HS-27A (cell line): ENCODE results near the gene ADARB1.

Source experiments
- DNase-seq: peaks from one replicate; pipeline ENCODE4 v3.0.0-alpha.2; 2012; ENCODE audit warnings: low read depth, missing footprints

The ADARB1 gene

GRCh38 chr21:45204395-45204794 lies 130.0 kb downstream of the ADARB1 start:
- no peak for DNase-seq

- no peak for DNase-seq
These were observed 133.7 kb downstream of the ADARB1 start for GRCh38 chr21:45207839-45208626.

DNA sequence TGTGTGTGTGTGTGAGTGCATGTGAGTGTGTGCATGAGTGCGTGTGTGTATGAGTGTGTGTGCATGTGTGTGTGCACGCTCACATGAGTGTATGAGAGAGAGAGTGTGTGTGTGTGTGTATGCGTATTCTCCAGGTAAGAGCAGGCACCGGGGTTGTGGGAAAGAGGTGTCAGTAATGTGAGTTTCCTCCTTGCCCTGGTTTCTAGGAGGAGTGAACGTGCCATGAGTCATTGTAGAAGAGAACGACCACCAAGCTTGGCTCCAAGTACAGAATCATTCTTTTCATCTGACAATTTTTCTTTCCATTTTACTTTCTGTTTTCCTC lies 134.2 kb downstream of the ADARB1 start:
- no peak for DNase-seq

DNA sequence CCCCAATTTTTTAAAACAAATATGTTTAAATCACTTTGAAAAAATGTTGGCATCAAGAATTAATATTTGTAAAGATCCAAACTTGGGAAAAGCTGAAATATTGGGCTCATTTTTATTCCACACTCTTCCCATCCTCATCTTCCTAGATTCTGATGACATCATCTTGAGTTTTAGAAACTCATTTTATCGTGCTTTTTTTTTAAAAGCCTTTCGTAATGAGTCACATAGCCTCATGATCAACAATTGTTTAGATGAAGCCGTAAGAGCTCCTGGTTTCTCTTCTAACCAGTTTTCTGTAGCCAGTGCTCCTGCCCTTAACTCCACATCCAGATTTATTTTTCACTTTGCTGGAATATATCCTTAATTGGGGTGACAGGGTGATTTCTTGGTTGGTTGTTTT lies 134.7 kb downstream of the ADARB1 start:
- no peak for DNase-seq

GRCh38 chr21:45209685-45210284 lies 135.4 kb downstream of the ADARB1 start:
- DNase-seq, result no peak

DNA sequence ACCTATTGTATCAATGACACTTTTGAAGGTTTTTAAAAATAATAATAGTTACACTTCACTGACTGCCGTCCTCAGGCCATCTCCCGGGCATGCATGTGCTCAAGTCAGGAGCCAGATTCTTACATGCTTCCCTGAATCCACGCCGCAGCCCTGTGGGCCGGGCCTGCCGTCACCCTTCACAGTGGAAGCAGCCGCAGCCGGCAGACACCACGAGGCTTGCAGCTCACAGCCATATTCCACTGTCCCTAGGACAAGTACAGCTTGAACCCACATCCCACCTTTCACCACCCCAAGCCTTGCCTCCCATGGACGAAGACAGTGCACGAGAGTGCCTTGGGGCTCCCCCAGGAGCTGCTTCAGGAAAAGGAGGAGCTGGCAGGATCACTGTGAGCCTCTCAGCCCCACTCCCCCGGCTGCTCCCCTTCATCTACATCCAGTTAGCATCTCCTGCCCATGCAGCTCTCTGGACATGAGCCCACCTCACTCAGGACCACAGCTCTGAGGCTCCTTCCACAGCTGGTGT lies 136.1 kb downstream of the ADARB1 start:
- DNase-seq, result no peak

DNA sequence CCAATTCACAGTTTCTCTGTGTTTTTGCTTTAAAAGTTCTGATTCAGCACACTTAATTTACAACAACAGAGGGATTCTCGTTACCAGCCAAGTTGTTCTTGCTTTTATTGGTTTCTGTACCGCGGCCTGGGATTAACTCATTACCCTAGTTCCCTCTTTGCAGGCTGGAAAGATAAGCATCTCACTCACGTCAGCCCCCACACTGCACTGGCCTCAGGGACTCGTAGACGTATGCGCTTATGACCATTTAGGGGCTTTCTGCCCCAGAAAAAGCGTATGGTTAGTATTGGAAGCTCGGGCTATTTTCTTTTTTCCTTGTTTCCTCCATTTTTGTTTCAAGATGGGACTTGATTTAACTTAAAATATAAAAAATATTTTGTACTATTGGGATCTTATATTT lies 137.3 kb downstream of the ADARB1 start:
- no peak for DNase-seq

DNA sequence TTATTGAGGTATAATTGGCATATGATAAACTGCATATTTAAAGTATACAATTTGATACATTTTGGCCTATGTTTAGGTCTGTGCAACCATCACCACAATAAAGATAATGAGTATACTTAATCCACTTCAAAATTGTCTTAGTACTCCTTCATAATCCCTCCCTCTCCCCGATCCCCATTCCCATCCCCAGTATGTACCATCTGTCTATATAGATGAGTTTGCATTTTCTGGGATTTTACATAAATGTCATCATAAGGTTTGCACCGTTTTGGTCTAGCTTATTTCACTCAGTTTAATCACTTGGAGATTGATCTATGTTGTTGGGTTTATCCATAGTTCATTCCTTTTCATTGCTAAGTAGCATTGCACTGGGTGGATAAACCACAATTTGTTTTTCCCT lies 139.0 kb downstream of the ADARB1 start:
- no peak for DNase-seq

GRCh38 chr21:45215213-45215612 lies 140.8 kb downstream of the ADARB1 start:
- DNase-seq, result no peak

DNA sequence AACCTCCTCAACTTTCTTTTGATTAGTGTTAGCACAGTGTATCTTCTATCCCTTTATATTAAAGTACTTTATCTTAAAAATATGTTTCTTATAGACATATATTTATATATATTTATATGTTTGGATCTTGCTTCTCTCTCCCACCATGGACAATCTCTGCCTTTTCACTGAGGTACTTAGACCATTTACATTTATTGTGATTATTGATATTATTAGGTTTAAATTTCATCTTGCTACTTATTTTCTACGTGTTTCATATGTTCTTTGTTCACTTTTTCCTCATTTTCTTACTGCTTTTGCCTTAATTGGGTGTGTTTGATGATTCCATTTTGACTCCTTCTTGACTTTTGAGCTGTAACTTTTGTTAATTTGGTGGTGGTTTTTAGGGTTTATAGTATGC lies 142.6 kb downstream of the ADARB1 start:
- DNase-seq, result no peak

GRCh38 chr21:45219517-45219916 lies 145.1 kb downstream of the ADARB1 start:
- no peak for DNase-seq

DNA sequence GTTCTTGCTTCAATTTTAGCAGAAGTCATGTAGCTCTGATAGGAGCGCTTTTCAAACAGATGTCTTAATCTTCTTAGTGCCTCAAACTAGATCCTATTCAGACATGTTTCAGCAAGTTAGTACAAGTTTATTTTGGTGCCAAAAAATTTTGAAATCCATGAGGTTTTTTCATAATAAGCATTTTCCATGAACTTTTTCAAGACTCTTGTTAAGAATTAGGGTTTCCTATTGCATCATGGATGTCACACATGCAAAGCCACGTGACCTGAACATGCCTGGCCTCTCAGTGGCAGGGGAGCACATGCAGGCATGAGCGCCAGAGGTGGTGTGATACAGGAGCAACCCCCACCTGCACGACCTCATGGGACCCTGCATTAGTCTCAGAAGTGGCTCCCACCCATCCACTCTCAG lies 145.7 kb downstream of the ADARB1 start:
- DNase-seq, result no peak

DNA sequence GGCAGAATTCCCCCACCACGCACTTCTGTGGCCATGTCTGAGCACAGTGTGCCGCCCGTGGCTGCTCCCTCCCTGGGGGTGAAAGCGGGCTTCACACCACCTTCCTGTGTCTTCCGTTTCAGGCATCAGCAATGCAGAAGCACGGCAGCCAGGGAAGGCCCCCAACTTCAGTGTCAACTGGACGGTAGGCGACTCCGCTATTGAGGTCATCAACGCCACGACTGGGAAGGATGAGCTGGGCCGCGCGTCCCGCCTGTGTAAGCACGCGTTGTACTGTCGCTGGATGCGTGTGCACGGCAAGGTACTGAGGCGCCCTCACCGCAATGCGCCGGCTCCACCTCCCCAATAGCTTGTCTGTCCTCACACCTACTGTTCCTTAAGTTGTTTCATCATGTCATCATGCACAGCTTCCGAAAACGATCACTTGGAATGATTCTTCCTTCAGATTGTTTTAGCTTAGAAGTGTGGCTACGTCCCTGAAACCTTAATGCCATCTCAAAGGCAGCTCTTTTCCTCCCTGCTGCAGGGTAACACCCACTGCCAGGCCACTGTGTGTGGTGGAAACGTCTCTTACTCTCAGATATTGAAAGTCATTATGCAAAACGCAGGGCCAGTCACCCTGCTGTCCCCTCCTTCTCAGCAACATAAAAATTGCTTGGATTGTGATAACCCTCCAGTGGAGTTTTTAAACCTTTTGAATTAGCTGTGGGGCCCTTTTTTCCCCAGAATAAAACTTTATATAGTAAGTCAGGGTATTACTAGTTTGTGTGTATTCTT lies 146.5 kb downstream of the ADARB1 start:
- DNase-seq, result no peak

GRCh38 chr21:45222001-45222400 lies 147.6 kb downstream of the ADARB1 start:
- DNase-seq, result no peak

DNA sequence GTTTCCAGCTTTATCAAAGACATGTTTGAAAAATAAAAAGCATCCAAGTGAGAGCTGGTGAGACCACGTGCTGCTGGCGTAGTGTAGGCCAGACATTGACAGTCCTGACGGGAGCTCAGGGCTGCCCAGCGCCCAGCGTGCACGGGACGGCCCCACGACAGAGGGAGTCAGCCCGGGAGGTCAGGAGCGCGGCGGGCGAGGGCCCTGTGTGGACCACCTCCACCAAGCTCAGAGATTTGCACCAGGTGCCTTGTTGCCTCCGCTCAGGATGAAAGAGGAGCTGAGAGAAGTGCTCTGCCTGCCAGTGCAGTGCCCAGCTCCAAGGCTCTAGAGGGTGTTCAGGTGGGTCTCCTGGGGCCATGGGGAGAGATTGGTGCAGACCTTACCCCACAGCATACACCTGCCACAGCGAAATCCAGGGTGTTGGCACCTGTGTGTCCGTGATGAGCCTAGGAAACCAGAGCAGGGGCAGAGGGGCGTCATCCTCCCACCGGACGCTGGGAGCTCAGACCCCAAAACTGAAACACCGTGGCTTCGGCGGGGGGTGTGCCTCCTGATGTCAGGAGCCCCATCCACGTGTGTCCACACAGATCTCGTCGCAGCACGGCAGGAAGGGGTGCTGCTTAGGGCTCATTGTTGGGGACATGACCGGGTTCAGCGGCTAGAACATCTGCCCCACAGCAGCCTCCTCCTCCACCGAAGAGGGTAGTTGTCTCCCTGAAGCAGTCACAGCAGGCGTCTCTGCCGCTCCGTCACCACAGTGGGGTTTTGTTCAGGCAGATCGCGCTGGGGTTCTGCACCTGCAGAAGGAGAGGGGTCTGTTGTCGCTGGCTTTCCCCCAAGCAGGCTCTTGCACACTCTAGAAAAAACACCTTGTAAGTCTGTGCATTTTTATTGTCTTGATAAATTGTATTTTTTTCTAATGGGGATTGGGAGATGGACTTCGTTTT lies 149.1 kb downstream of the ADARB1 start:
- no peak for DNase-seq

DNA sequence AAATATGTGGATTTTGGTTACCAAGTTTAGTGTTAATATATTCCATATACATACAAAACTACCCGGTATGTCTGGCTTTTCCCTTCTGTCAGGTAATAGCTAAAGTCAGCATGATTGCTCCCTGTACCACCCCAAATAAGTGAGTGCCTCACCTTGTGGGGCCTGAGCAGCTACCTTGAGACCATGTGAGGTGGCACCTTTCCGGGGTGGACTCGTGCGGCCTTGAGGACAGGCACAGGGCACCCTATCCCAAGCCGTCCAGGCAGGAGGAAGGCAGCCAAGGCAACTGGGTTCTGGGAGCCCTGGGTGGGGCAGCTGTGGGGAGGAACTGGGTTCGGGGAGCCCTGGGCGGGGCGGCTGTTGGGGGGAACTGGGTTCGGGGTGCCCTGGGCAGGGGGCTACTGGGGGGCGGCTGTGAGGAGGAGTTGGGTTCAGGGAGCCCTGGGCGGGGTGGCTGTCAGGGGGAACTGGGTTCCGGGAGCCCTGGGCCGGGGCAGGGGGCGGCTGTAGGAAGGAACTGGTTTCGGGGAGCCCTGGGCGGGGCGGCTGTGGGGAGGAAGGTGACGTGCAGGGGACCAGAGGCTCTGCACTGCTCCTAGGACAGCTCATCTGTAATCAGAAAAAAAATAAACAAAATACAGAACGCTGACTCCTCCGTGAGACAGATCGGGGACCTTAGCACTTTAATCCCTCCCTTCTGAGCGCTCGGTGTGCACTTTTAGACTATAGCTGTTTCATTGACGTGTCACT lies 150.0 kb downstream of the ADARB1 start:
- no peak for DNase-seq

GRCh38 chr21:45225041-45225740 lies 150.8 kb downstream of the ADARB1 start:
- DNase-seq, result no peak

DNA sequence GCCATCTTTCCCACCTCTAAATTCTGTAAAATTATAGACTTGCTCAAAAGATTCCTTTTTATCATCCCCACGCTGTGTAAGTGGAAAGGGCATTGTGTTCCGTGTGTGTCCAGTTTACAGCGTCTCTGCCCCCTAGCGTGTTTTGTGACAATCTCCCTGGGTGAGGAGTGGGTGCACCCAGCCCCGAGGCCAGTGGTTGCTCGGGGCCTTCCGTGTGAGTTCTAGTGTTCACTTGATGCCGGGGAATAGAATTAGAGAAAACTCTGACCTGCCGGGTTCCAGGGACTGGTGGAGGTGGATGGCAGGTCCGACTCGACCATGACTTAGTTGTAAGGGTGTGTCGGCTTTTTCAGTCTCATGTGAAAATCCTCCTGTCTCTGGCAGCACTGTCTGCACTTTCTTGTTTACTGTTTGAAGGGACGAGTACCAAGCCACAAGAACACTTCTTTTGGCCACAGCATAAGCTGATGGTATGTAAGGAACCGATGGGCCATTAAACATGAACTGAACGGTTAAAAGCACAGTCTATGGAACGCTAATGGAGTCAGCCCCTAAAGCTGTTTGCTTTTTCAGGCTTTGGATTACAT lies 151.5 kb downstream of the ADARB1 start:
- no peak for DNase-seq

DNA sequence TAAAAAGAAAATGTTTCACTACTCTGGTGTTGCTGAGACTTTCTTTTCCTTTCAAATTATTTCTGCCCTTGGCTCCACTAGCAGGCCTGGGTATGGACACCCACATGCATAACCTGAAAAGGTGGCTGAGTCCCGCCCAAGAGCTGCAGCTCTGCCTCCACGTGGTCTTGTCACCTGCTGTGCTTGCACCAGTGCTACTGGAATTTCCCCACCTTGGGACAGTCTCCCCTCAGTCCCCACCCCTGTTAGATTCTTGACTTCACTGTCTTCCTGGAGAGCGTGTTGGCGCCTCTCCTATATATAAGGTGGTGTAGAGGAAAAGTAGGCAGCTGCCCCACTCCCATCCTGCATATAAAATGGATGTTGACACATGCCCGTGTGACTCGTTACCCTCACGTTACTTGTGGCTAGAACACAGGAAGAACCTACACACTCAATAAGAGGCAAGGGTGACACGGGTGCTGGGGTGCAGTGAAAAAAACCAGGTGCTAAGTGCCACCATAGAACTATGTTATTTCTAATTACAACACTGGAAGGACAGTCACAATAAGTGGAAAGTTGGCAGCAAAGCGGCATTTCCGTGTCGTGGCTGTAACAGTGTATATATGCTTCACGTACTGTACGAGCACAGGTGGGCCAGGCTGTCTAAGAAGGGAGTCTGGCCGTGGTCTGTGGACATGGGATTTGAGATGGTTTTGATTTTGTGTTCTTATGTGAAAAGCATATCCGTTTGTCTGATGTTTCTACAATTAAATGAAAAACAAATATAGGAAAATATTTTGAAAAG lies 152.4 kb downstream of the ADARB1 start:
- no peak for DNase-seq
